GM18873 (cell line): Measurements from ENCODE around the gene ADGRL1.
"Not testable (repeated sequence)": the region's sequence is repeated elsewhere in the genome, so short reads cannot be mapped to it uniquely, and the experiment has no call there.

Experiments
- ATAC-seq: cut with Tn5 transposase; IDR thresholded peaks from one replicate; pipeline ENCODE4 v1.9.1; 2021; ENCODE audit warnings: mild to moderate bottlenecking, moderate library complexity, moderate number of reproducible peaks; ENCODE audit not compliant: unreplicated experiment, low FRiP score

ADGRL1 gene

DNA sequence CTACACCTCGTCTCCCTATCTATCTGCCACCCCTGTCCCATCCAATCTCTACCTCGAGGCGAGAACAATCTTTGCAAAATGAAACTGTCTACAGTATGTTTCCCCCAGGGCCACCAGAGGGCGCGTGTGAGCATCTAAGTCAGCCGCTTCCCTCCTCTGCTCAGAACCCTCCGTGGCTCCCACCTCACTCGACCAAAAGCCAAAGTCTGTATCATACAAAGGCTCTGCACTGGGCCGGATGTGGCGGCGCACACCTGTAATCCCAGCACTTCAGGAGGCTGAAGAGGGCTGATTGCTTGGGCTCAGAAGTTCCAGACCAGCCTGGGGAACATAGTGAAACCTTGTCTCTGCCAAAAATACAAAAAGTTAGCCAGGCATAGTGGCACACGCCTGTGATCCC is 9.9 kb downstream of the ADGRL1 start:
- not testable (repeated sequence) for ATAC-seq

DNA sequence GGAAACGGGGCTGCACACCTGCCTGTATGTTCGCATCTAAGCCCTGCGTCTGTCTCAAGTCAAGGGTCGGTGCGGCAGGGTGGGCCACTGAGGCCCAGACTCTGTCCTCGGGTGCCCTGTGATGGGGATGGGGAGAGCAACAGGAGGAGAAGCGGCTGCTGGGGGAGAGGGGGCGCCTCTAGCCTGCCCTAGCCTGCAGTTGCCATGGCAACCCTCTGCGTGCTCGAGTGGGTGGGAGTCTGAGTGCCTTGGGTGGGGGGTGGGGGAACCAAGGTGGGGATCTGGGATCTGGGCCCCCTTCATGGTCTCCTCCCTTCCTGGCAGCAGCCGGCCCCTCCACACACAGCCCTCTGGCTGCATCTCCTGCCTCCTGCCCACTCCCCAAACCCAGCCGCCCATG is 10.8 kb downstream of the ADGRL1 start:
- not testable (repeated sequence) for ATAC-seq

DNA sequence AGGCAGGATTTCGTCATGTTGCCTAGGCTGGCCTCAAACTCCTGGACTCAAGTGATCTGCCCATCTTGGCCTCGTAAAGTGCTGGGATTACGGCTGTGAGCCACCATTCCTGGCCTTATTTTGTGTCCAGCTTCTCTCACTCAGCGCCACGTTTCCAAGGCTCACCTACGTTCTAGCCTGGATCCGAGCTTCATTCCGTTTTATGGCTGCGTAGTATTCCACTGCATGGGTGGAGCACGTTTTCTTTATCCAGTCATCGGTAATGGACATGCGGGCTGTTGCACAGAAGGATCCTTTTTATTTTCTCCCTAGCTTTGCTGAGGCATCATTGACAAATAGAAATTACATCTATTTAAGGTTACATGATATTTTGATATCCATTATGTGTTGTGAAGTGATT is 16.6 kb downstream of the ADGRL1 start:
- no peak for ATAC-seq

DNA sequence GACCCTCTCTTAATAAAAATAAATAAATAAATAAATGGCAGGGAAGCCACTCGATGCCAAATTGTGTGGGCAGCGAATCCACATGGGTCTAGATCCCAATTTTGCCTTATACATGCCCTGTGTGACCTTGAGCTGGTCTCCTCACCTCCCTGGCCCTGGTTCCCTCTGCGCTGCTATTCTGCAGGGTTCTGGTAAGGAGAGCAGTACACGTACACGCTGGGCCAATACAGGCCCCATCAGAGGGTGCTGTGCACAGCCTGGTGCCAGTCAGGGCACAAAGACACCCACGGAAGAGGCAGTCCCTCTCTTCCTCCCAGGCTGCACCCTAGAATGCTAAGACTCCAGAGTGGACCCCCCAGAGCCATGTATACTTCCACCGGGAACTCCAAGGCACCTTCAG is 17.9 kb downstream of the ADGRL1 start:
- ATAC-seq: not testable (repeated sequence)

DNA sequence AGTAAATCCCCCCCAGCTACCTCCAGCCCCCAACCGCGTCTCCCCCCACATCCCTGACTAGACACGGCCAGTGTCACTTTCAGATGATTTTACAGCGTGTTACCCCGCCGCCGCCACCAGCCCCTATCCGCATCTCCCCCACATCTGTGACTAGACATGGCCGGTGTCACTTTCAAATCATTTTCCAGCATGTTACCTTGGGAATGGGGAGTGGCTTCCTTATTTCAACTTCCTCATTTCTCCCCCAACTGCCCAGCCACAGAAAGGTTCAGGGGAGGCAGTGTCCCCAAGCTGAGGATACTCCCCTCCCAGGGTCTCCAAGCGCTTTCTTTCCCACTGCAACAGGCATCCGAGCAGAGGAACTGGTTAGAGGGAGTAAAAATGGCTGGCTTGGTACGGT is 18.4 kb downstream of the ADGRL1 start:
- ATAC-seq: no peak

DNA sequence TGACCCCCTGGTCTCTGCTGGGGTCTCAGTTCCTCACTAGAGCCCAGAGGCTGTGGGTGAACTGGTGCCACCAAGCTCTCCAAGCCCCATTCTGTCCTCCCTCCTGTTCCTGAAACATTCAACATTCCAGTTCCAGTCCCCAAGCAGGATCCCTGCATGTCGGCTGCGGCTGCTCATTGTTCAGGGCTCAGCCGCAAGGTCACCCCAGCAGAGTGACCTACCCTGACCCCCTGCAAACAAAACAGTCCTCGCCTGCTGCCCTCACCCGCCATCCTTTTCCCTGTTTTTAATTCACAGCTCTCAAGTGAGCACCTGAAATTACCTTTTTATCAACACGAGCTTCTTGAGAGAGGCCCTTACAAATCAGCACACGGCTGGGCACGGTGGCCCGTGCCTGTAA is 19.3 kb downstream of the ADGRL1 start:
- ATAC-seq: not testable (repeated sequence)

DNA sequence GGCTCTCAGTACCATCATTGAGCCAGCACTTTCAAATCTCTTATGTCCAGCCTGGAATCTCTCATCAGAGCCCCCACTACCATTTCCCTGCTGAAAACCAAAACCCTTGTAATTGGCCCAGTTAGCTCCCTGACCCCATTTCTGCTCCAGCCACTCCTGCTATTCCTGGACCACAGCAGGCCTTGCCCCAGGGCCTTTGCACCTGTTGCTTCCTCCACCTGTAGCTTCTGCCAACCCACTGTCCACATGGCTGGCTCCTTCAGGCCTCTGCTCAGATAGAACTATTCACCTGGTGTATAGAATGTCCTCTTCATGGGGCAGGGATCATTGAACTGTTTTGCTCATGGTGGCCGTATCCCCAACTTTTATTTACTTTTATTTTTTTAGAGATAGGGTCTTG is 20.3 kb downstream of the ADGRL1 start:
- ATAC-seq: not testable (repeated sequence)

DNA sequence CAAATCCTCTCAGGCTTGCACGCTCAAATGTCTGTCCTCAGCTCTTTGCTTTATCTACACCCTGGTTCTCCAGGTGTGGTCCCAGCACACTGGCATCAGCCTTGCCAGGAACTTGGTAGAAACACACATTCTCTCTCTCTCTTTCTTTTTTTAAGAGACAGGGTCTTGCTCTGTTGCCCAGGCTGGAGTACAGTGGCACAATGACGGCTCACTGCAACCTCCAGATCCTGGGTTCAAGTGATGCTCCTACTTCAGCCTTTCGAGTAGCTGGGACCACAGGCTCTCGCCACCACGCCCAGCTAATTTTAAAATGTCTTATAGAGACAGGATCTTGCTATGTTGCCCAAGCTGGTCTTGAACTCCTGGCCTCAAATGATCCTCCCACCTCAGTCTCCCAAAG is 20.8 kb downstream of the ADGRL1 start:
- no peak for ATAC-seq

DNA sequence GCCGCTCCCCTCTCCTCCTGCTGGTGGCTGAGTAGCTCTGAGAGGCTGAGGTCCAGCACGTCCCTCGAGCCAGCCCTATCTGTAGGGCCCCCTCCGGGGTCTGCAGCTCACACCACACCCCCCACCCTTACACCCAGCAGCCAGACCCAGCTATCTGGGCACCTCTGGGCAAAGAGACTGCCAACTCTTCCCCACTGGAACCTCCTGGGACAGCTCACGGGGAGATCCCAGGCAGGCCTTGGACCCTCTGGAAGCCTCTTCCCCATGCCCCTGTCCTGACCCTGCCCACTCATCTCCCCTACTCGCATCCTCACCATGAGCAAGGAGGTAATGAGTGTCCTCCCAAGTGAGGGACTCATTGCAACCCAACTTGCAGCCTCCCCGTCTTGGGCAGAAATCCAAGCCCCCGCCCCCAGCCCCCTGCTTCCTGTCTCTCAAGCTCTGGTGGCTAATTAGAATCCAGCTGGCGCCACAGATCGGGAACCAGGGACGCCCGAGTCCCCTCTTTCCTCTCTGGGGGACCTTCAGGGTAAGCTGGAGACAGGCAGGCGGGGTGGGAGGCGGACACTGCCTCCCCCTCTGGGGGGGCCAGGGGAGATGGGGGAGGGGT is 22.1 kb downstream of the ADGRL1 start:
- ATAC-seq: no peak

DNA sequence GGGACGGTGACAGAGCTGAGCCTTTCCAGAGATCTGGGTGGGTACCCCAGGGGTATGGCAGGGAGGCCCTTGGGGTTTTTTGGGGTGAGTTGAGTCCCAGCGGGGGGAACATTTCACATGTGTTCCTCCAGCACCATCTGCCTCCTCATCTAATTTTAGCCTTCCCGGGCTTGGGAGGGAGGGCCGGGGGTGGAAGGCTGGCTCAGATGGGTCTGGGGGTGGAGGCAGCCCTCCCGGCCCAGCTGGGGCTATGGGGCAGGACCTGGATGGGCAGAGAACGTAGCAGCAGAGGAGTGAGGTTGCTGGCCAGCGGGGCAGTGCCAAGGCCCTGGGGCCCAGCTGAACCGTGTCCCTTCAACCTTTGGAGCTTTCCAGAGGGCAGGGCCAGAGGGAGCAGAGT is 23.5 kb downstream of the ADGRL1 start:
- ATAC-seq: no peak

DNA sequence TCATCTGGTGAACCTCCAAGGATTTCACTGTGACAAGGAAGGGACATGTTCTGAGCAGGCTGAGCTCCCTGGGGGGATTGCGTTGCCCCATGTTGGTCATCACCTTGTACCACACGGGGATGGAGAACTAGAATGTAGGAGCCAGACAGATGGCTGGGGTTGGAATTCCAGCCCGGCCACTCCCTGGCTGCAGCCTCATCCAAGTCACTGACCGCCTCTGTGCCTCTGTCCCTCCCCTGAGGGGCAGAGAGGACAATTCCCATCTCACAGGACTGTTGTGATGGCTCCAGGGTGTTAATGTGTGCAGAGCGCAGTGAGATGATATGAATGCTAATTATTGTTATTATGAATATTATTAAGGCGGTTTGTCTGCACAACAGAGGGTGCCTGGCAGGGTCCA is 24.1 kb downstream of the ADGRL1 start:
- ATAC-seq: no peak

DNA sequence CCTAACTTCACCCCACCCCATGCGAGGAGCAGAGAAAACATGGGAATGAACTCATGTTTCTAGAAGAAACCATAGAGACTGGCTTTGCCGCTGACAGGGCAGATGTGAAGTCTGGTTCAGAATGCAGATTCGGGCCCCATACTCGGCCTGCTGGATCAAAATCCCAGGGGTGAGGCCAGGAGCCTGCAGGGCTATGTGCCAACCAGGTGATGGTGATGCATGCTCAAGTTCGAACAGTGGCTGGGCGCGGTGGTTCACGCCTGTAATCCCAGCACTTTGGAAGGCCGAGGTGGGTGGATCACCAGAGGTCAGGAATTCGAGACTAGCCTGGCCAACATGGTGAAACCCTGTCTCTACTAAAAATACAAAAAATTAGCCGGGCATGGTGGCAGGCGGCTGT is 24.8 kb downstream of the ADGRL1 start:
- ATAC-seq: not testable (repeated sequence)

DNA sequence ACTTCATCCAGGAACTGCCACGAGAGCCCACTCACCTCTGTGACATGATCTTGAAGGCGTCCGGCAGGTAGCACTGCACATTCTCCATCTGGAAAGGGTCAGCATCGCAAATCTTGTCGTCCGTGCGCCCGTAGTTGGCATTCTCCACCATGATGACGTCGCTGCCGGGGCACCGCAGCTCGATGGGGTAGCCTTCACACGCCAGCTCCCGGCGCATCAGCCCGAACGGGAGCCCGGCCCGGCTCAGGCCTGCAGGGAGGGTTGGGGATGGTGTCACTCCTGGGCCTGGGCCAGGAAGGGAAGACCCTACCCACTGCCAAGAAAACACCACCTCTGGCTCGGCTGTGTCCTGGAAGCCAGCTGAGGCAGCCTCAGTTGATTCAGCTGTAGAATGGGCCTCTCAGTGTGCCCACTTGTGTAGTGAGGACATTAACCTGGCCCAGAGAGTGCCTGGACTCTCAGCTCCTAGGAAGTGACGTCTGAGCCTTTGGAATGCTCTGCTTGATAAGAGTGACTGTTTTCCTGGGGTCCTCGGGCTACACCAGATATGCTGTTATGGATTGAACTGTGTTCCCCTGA is 28.4 kb downstream of the ADGRL1 start:
- ATAC-seq: no peak

DNA sequence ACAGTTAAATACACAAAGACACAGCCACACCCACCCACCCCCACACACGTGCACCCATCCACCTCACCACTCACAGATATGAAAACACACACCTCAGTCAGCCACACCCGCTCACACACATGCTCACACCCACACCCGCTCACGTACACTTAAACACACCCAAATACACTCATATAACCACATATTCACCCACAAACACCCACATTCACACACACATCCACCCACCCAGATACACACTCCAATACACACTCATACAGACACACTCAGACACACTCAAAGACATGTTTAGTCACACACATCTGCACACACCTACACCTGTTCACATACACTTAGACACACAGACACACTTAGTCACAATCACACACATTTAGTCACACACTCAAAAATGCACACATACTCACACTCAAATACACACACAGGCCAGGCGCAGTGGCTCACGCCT is 30.6 kb downstream of the ADGRL1 start:
- ATAC-seq: no peak

DNA sequence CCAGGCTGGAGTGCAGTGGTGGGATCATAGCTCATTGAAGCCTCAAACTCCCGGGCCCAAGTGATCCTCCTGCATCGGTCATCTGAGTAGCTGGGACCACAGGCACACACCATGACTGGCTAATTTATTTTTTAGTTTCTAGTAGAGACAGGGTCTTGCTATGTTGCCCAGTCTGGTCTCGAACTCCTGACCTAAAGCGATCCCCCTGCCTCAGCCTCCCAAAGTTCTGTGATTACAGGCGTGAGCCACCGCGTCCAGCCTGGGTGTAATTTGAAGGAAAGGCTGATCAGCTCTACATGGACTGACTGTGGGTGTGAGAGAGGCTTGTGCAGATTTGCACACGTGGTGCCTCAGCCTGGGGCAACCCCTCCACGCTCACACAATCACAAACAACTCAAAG is 31.1 kb downstream of the ADGRL1 start:
- ATAC-seq: no peak

DNA sequence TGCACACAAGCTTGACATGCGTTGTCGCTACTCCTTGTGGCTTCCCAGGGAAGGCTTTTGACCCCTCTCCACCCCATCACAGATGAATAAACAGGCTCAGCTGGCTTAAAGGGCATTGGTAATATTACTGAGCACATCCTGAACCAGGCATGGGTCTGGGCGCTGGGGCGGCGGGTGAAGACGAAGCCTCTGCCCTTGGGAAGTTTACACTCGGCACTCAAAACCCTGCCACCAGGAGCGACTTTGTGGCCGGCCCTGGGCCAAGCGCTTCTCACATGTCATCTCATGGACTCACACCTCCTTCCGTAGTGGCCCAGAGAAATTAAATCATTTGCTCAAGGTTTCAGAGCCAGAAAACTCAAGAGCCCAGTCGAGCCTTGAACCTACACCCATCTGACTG is 37.0 kb downstream of the ADGRL1 start:
- no peak for ATAC-seq

DNA sequence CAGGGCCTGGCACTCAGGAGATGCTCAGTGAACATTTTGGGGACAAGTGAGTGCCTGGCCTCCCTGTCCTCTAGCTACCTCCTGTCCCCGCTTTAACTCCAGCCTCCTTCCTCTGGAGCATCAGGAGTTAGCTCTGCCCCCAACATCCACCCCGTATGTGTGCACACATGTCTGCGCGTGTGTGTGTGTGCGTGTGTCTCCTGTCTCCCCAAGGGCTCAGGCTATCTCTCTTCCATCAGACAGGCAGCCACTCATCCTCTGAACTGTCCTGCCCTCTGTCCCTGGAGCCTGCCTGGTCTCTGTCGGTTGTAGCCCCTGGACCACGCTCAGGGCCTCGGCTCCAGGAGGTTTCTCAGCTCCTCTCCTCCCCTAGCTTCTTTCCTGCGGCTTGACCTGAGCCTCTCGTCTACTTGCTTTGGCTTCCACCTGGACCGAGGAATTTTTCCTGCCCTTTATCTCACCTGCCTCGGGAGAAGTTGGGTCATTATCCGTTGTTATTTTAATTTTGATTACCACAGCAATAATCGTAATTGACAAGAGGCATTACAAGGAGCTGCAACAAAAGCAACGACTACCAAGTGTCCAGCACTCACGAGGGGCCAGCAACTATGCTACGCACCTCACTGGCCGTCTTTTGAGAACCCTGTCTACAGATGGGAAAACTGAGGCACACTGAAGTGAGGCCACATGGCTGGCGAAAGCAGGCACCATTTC is 37.6 kb downstream of the ADGRL1 start:
- no peak for ATAC-seq

DNA sequence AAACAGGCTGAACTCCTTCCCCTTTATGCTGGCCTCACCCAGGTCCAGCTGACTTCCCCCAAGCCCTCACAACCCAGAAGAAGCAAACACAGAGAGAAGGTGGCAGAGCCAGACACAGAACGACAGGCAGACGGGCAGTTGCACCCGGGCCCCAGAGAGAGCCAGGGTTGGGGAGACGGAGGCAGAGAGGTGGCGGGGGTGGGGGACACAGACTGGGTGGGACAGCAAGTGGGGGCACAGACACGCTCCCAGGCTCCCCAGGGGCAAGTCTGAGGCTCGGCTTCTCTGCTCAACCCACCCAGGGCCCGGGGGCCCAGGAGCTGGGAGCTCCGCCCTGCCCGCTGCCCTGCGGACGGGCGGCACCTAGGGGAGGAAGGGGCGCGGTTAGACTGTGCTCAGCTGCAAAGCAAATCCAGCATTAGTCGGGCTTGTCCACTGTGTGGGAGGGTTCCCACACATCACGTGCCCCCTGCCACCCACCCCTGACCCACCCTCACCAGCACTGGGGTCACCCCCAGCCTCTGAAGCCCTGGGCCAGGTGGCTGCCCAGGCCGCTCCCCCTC is 38.3 kb downstream of the ADGRL1 start:
- no peak for ATAC-seq

DNA sequence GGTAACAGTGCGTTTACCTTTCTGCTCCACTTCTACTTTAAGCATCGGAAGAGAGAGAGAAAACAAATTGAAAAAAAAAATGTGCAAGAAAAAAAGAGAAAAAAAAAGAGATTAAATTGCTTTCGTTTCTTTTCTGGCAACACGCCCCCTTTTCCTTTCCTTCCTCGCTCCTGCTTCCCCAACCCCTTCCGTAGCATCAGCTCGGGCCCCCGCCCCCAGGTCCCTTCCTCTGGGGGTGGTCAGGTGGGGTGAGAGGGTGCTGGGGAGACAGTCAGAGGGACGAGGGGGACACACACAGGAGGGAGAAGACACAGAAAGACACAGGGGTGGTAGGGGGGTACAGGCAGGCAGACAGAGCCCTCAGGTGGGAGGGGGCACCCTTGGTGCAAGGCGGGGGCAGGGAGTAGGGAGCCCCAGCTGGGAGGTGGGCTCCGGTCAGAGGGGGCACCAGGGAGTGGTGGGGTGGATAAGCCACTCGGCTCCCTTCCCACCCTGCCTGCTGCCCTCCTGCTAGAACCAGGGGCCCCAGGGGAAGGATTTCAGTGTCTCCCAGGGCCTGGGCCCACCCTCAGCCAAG is 38.9 kb downstream of the ADGRL1 start:
- no peak for ATAC-seq

DNA sequence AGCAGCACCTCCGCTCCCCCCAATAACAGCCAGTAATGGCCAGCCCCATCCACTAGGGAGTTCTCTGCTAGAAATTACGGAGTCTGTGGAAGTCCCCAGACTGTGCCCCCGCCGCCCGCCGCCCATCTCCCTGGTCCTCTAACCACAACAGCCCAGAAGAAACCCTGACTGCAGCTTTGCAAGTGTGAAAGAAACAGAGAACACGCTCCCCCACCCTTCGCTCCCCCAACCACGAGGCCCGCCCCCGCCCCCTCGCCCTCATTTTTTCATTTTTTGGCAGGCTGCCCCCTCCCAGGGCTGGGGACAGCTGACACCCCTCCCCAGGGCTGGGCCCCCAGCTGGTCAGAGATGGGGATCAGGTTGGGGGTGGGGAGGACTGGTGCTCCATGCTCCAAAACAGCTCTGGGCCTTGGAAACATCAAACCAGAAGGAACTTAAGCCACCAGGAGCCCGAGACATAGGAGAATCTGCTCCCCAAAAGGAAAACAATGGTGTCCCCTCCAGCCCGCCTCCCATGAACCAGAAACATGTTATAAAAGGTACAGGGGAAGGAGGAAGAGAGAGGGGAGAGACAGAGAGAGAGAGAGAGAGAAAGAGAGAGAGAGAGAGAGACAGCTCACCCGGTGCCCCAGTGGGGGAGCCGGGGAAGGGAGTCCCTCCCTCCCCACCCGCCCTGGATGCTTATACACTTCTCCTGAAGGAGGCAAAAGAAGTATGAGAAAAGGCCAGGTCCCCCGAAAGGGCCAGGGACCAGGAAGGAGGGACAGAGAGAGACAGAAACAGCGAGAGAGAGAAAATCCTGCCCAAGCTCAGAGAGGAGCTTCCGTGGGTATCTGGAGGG is 39.8 kb downstream of the ADGRL1 start:
- no peak for ATAC-seq
